ENCODE measurements around the gene AKR1A1. TPM values are rescaled to one million over a fixed set of nuclear protein-coding genes. Genes with fewer than 3 reads are reported as not detected.
"Not testable (repeated sequence)": the region's sequence is repeated elsewhere in the genome, so short reads cannot be mapped to it uniquely, and the experiment has no call there.

AKR1A1 gene
- total RNA-seq, 1 experiment from 2014 or later, result 111 TPM

DNA sequence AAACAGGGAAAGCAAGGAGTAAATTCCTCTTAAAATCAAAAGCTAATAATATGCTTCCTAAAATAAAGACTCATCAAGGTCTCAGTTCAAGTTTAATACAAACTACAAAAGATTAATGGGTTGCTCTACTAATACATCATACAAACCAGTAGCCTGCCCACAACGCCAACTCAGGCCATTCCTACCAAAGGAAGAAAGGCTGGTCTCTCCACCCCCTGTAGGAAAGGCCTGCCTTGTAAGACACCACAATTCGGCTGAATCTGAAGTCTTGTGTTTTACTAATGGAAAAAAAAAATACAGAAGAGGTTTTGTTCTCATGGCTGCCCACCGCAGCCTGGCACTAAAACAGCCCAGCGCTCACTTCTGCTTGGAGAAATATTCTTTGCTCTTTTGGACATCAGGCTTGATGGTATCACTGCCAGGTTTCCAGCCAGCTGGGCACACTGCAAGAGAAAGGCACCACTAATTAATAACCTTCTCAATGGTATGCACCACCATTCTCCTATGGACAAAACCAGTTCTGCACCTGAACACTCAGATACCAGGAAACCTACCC is 39.6 kb upstream of the AKR1A1 start:
- DNase-seq, result no peak
- no peaks in the 10 kb centered on the region for H3K9me3 Mint-ChIP-seq (ENCODE audit: low read depth, unreplicated experiment)
- H3K27me3 Mint-ChIP-seq (ENCODE audit: unreplicated experiment), result no peaks in the 10 kb centered on the region
- intact Hi-C loops (cut with micrococcal nuclease; ENCODE audit: unreplicated experiment), result loop anchor here (5.0 kb wide), 1 partner anchor 176 kb away; the partner anchor contains the start of genes GPBP1L1 and TMEM69
- H3K4me1 Mint-ChIP-seq (ENCODE audit: low read depth, unreplicated experiment), result peaks cover 31% of the 10 kb centered on the region
- H3K27ac Mint-ChIP-seq (ENCODE audit: unreplicated experiment), result peak overlapping the region; percentile 39
- TF ChIP-seq, protein P1, sequence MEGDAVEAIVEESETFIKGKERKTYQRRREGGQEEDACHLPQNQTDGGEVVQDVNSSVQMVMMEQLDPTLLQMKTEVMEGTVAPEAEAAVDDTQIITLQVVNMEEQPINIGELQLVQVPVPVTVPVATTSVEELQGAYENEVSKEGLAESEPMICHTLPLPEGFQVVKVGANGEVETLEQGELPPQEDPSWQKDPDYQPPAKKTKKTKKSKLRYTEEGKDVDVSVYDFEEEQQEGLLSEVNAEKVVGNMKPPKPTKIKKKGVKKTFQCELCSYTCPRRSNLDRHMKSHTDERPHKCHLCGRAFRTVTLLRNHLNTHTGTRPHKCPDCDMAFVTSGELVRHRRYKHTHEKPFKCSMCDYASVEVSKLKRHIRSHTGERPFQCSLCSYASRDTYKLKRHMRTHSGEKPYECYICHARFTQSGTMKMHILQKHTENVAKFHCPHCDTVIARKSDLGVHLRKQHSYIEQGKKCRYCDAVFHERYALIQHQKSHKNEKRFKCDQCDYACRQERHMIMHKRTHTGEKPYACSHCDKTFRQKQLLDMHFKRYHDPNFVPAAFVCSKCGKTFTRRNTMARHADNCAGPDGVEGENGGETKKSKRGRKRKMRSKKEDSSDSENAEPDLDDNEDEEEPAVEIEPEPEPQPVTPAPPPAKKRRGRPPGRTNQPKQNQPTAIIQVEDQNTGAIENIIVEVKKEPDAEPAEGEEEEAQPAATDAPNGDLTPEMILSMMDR (IDR thresholded peaks at IDR 0.05; ENCODE audit: unreplicated experiment), result no peak
- no peak overlapping the region for H3K4me3 Mint-ChIP-seq (ENCODE audit: low read depth, unreplicated experiment)
- CTCF ChIA-PET, result no interaction called here
- peaks cover 87% of the 10 kb centered on the region for H3K36me3 Mint-ChIP-seq (ENCODE audit: insufficient read depth, unreplicated experiment)
- no TSS peak for BruUV-seq (replicated peaks)

GRCh38 chr1:45512641-45513054 is 38.0 kb upstream of the AKR1A1 start:
- no TSS peak for BruUV-seq (replicated peaks)
- intact Hi-C loops (cut with micrococcal nuclease; ENCODE audit: unreplicated experiment), result loop anchor here (1.0 to 5.0 kb wide), 2 partner anchors 58 to 175 kb away; partner anchors contain the start of genes GPBP1L1 and TMEM69

GRCh38 chr1:45513532-45514260 is 36.9 kb upstream of the AKR1A1 start:
- not testable (repeated sequence) for H3K4me3 Mint-ChIP-seq (ENCODE audit: low read depth, unreplicated experiment)
- CTCF ChIA-PET, result interaction anchor here (0.6 to 0.9 kb wide), 2 partner anchors 12 to 191 kb away, joined by 9 to 11 read pairs; no protein-coding TSS in a partner anchor
- H3K4me1 Mint-ChIP-seq (ENCODE audit: low read depth, unreplicated experiment), result peaks cover 50% of the 10 kb centered on the region

More at GRCh38 chr1:45512641-45513054, 38.0 kb upstream of the AKR1A1 start:
- Mint-ChIP-seq H3K27ac (ENCODE audit: unreplicated experiment) (no peak overlapping the region), H3K36me3 (ENCODE audit: insufficient read depth, unreplicated experiment) (peaks cover 93% of the 10 kb centered on the region), H3K4me1 (ENCODE audit: low read depth, unreplicated experiment) (peaks cover 46% of the 10 kb centered on the region), H3K4me3 (ENCODE audit: low read depth, unreplicated experiment) (no peak overlapping the region), H3K27me3 (ENCODE audit: unreplicated experiment) (no peaks in the 10 kb centered on the region), H3K9me3 (ENCODE audit: low read depth, unreplicated experiment) (no peaks in the 10 kb centered on the region)
- TF ChIP-seq, protein P1 (IDR thresholded peaks at IDR 0.05; ENCODE audit: unreplicated experiment), result peak; percentile 72
- CTCF ChIA-PET, result interaction anchor here (0.6 to 1.2 kb wide), 5 partner anchors 11 to 542 kb away, joined by 3 to 9 read pairs (median 4); no protein-coding TSS in a partner anchor
- DNase-seq, result peak; percentile 79

DNA sequence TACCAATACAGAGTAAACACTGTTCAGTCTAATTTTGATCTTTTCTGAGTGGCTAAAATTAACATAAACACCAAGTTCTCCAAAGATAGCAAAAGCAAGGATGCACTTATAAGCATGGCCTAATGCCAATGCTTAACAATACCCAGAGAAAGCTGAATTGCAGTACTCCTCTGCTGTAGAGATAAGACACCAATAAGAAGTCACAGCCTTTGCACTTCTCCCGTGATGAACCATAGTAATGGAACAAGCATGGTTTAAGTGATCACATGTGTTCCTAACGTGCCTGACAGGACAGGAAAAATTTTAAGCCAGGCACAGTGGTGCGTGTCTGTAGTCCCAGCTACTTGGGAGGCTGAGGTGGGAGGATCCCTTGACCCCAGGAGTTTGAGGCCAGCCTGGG is 34.6 kb upstream of the AKR1A1 start:
- CTCF ChIA-PET, result interaction anchor here (0.8 kb wide), 1 partner anchor 54 kb away, joined by 3 read pairs; no protein-coding TSS in a partner anchor
- TF ChIP-seq, protein P1 (IDR thresholded peaks at IDR 0.05; ENCODE audit: unreplicated experiment), result no peak
- no peaks in the 10 kb centered on the region for H3K9me3 Mint-ChIP-seq (ENCODE audit: low read depth, unreplicated experiment)
- no TSS peak for BruUV-seq (replicated peaks)
- H3K4me3 Mint-ChIP-seq (ENCODE audit: low read depth, unreplicated experiment), result no peak overlapping the region
- DNase-seq, result no peak
- H3K27me3 Mint-ChIP-seq (ENCODE audit: unreplicated experiment), result no peaks in the 10 kb centered on the region
- peaks cover 92% of the 10 kb centered on the region for H3K36me3 Mint-ChIP-seq (ENCODE audit: insufficient read depth, unreplicated experiment)
- intact Hi-C loops (cut with micrococcal nuclease; ENCODE audit: unreplicated experiment), result no loop called here
- no peak overlapping the region for H3K27ac Mint-ChIP-seq (ENCODE audit: unreplicated experiment)
- H3K4me1 Mint-ChIP-seq (ENCODE audit: low read depth, unreplicated experiment), result peaks cover 58% of the 10 kb centered on the region

More at GRCh38 chr1:45513532-45514260, 36.9 kb upstream of the AKR1A1 start:
- intact Hi-C loops (cut with micrococcal nuclease; ENCODE audit: unreplicated experiment), result loop anchor here (5.0 kb wide), 1 partner anchor 174 kb away; the partner anchor contains the start of genes GPBP1L1 and TMEM69
- Mint-ChIP-seq H3K36me3 (ENCODE audit: insufficient read depth, unreplicated experiment) (peaks cover 92% of the 10 kb centered on the region), H3K27ac (ENCODE audit: unreplicated experiment) (peak overlapping the region; percentile 5)
- DNase-seq; H3K27me3 Mint-ChIP-seq (ENCODE audit: unreplicated experiment); BruUV-seq (replicated peaks); H3K9me3 Mint-ChIP-seq (ENCODE audit: low read depth, unreplicated experiment): not testable (repeated sequence)

All from Calu3 (cell line).